Rectal smooth muscle tissue (tissue), 1 donor: Measurements from ENCODE around the gene HOXA11.

Experiments used
- H3K27ac ChIP-seq: one replicate; pipeline ENCODE4 v1.7.0; 2013; ENCODE audit warnings: low read depth, low read length, inconsistent platforms
- H3K27me3 ChIP-seq: one replicate; pipeline ENCODE4 v1.7.0; 2013; ENCODE audit warnings: low read length; ENCODE audit not compliant: control insufficient read depth, insufficient read depth
- H3K36me3 ChIP-seq: one replicate; pipeline ENCODE4 v1.7.0; 2013; ENCODE audit warnings: low read length; ENCODE audit not compliant: control insufficient read depth, insufficient read depth
- H3K4me1 ChIP-seq: one replicate; pipeline ENCODE4 v1.7.0; 2013; ENCODE audit warnings: low read length; ENCODE audit not compliant: control insufficient read depth, insufficient read depth
- H3K4me3 ChIP-seq: one replicate; pipeline ENCODE4 v1.7.0; 2013; ENCODE audit warnings: low read length
- H3K9ac ChIP-seq: one replicate; pipeline ENCODE4 v1.7.0; 2013; ENCODE audit warnings: low read length

HOXA11 gene

DNA sequence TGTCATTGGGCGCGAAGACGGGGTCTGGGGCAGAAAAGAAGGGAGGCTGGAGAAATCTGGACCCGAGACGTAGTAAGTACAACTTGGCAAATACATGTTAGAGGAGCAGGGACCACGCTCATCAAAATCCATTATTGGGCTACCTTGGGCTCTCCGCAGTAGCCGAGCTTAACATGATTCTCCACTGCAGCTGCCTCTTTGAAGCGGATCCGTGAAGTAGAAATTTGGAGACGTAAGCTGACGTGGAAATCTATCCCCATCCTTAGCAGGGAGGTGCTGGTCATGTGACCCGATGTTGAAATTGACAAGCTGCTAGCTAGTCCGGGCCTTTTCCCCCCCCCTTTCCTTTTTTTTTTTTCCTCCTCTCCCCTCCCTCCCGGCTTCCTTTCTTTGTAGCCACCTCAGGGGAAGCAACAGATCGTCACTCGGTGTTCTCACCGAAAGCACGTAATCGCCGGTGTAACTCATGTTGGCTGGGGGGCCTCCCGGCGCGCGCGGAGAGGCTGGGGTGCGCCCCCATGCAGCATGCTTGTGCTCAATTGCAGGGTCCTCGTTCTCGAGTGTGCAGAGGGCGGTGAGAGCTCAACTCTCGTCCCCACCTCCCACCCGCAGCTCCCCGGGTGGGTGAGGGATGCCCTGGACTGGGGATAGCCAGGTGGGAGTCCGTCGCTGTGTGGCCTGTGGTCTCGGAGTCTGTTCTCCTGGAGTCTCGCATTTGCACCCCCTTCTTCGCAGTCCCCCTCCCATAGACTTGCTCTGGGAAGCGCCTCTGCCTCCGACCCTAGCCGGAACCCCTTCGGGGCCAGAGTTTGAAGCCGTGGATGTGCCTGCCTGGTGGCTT is at the start of gene HOXA11:
TSS of gene HOXA11 (minus strand) at position 220 of the 841 bp plus-strand sequence. CDS start at position 132, 88 bp downstream.
- Histone ChIP-seq H3K36me3 (no peaks in the 10 kb centered on the region), H3K9ac (peak within 1 kb of the TSS; percentile 67), H3K4me1 (peaks cover 22% of the 10 kb centered on the region), H3K4me3 (peak within 1 kb of the TSS; percentile 72), H3K27me3 (peaks cover 3% of the 10 kb centered on the region), H3K27ac (peak within 1 kb of the TSS; percentile 96)

DNA sequence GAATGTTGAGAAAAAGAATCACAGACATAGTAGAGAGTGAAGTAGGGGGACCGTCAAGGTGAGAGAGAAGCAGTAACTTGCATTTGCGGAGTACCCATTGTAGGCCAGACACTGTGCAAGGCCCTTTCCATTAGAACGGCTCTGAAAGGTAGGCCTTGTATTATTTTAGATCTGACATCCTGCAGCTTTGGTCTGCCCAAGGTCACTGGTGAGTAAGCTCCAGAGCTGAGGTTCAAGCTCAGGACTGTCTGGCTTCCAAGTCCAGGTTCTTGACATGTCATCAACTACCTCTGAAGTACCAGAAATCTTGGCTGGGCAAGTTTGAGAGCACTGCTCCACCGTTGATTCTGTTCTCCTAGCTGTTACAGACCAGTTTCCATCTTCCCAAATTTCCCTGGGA is 44.4 kb upstream of the HOXA11 start:
- Histone ChIP-seq H3K27ac (no peak overlapping the region), H3K4me1 (no peaks in the 10 kb centered on the region), H3K36me3 (no peaks in the 10 kb centered on the region), H3K9ac (no peak overlapping the region), H3K27me3 (peaks cover 14% of the 10 kb centered on the region), H3K4me3 (no peak overlapping the region)

DNA sequence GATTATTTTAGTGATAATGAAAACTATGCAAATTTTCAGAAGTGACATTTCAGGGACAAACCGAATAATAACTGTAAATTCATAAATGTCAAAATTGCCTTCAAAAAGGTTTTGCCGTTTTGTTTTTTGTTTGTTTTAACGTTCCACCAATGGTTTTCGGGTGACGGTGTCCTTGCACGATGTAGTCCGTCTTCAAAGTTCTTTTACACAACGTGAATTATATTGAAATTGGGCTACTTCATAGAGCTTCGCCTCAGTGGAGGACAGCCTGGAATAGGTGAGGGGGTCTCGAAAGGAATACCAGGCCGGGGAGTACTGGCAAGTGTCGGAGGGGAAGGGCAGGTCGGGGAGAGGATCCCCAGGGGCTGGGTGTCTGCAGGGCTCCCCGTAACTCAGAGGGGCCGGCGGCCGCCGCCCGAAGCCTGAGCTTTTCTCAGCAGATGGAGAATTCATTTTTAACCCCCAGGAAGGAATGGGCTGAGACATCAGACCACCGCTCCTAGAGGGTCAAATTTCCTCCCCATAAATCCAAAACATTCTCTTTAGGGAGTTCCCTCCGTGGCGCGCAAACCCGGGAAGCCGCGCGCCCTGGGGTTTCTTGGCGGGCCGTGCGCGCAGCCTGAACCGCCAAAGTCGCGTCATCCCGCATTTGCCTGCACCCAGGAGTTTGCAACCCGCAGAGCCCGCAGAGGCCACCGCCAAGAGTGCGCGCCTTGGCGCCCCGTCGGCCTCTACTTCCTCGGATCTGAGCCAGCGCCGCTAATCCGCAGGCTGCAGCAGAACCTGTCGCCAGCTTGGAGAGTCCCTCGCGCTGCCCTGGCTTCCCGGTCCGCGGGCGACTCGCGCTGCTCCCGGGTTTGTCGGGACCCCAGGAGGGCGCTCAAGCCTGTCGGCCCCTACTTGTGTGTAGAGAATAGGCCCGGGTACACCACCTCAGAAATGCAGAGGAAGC is 40.2 kb upstream of the HOXA11 start:
- Histone ChIP-seq H3K27ac (no peak overlapping the region), H3K4me1 (no peaks in the 10 kb centered on the region), H3K27me3 (peaks cover 14% of the 10 kb centered on the region), H3K9ac (no peak overlapping the region), H3K36me3 (no peaks in the 10 kb centered on the region), H3K4me3 (peak overlapping the region; percentile 11)

GRCh38 chr7:27223941-27224575 is 39.0 kb upstream of the HOXA11 start:
- Histone ChIP-seq H3K4me3 (no peak overlapping the region), H3K27ac (no peak overlapping the region), H3K4me1 (no peaks in the 10 kb centered on the region), H3K9ac (no peak overlapping the region), H3K27me3 (peaks cover 19% of the 10 kb centered on the region), H3K36me3 (no peaks in the 10 kb centered on the region)

GRCh38 chr7:27221201-27221797 is 36.3 kb upstream of the HOXA11 start:
- H3K27me3 ChIP-seq: peaks cover 16% of the 10 kb centered on the region
- no peaks in the 10 kb centered on the region for H3K36me3 ChIP-seq
- H3K4me3 ChIP-seq: no peak overlapping the region
- no peak overlapping the region for H3K9ac ChIP-seq
- H3K27ac ChIP-seq: no peak overlapping the region
- H3K4me1 ChIP-seq: no peaks in the 10 kb centered on the region

DNA sequence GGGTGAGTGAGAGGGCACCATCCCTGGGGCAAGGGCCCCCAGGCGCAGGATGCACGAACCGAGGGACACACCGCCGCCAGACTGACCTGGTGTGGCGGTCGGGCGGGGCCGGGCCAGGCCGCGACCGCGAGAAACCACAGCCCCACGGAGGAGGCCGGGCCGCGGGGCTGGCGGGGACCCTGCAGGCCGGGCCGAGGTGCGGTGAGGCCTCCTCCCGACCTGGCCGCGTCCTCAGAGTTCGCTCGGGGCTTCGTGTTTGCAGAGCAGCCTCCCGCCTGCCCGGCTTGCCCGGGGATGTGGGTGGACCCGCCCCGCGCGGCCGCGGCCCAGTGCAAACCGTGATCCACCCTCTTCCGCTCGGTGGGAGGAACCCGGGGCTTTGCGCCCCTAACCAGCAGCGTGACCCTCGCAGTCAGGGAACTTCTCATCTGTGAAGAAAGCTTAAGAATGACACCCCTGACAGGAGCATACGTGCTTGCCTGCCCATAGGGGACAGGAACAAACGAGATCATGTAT is 35.5 kb upstream of the HOXA11 start:
- H3K9ac ChIP-seq: no peak overlapping the region
- H3K27me3 ChIP-seq: peaks cover 11% of the 10 kb centered on the region
- no peak overlapping the region for H3K4me3 ChIP-seq
- H3K4me1 ChIP-seq: no peaks in the 10 kb centered on the region
- no peaks in the 10 kb centered on the region for H3K36me3 ChIP-seq
- H3K27ac ChIP-seq: no peak overlapping the region

GRCh38 chr7:27219821-27220220 is 34.8 kb upstream of the HOXA11 start:
- H3K27ac ChIP-seq: no peak overlapping the region
- no peak overlapping the region for H3K4me3 ChIP-seq
- H3K27me3 ChIP-seq: peaks cover 5% of the 10 kb centered on the region
- H3K36me3 ChIP-seq: no peaks in the 10 kb centered on the region
- H3K9ac ChIP-seq: no peak overlapping the region
- no peaks in the 10 kb centered on the region for H3K4me1 ChIP-seq

DNA sequence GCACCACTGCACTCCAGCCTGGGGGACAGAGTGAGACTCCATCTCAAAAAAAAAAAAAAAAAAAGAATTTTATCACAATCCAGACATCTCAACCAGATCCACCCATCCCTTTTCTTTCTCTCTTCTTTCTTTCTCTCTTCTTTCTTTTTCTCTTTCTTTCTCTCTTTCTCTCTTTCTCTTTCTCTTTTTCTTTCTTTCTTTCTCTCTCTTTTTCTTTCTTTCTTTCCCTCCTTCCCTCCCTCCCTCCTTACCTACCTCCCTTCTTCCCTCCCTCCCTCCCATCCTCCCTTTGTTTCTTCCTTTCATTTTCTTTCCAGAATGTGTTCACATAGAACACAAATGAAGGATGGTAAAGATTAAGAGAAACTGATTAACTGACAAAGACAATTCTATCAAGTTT is 32.9 kb upstream of the HOXA11 start:
- Histone ChIP-seq H3K27me3 (peaks cover 16% of the 10 kb centered on the region), H3K4me1 (no peaks in the 10 kb centered on the region), H3K9ac (no peak overlapping the region), H3K36me3 (no peaks in the 10 kb centered on the region), H3K4me3 (no peak overlapping the region), H3K27ac (no peak overlapping the region)

- Histone ChIP-seq H3K9ac (no peak overlapping the region), H3K36me3 (no peaks in the 10 kb centered on the region), H3K4me3 (no peak overlapping the region), H3K4me1 (no peaks in the 10 kb centered on the region), H3K27me3 (peaks cover 19% of the 10 kb centered on the region), H3K27ac (no peak overlapping the region)
Measured at GRCh38 chr7:27215356-27215755, 30.3 kb upstream of the HOXA11 start.

DNA sequence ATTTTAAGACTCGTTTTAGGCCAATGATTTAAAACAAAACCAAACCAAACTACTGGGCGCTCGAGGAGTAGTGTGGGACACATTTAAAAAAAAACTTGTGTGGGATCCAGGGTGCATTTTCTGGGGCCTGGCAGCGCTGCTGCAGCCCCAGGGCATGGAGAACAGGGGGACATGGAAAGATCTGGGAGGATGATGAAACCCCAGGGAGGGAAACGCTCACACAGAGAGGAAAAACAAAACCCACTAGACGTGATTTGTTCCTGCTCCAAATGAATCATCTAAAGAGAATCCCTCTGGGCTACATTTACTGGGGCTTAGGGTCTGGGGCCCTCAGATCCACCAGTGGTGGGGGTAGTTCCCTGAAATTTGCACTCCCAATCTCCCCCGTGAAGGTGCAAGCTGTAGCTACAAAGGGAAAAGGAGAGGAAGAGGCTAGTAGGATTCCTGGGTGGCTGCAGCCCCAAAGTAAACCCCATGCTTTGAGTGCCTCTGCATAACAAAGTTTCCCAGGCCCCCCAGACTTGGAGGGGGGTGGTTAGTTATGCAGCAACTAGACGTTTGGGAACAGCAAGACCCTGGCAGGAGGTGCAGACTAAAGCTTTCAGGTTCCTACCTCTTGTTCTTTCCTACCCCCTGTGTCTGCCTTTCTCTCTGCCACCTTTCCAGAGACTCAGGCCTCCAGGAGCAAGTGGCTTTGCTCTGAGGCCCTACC is 29.4 kb upstream of the HOXA11 start:
- no peak overlapping the region for H3K27ac ChIP-seq
- no peaks in the 10 kb centered on the region for H3K36me3 ChIP-seq
- H3K9ac ChIP-seq: no peak overlapping the region
- peaks cover 14% of the 10 kb centered on the region for H3K27me3 ChIP-seq
- H3K4me1 ChIP-seq: no peaks in the 10 kb centered on the region
- H3K4me3 ChIP-seq: no peak overlapping the region

DNA sequence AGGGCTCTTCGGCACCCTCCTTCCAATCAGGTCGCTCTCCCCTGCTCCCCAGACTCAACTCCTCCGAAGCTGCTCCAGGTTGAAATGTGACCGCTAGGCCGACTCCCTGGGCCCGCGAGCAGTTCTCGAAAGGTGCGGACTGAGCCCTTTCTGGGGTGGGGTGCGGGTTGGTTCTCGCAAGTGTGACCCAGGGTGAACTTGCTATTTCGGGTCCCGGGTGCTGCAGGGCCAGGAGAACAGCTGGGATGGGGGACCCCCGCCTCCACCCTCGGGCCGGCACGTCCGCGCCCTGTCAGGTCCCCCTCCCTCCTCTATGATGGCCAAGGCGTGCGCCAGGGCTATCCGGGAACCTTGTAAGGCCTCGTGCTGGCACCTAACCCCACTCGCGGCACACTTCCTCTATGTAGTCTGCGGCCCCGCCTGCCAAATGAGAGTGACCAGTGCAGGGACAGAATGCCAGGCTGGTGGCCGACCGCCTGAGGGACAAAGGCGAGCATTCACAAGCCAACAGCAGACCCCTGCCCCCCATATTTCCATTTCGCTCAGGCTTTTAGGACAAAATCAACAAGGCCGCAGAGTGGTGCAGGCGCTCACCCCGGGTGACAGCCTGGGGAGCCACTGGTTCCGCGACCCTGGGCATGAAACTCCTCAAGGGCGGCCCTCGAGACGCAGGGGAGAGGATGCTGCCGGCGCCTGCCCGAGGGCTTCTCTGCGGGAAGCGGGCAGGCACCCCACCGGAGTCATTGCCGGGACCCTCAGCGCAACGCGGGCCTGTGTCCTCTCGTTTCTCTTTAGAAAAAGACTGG is 28.6 kb upstream of the HOXA11 start:
- Histone ChIP-seq H3K36me3 (no peaks in the 10 kb centered on the region), H3K4me1 (no peaks in the 10 kb centered on the region), H3K9ac (no peak overlapping the region), H3K4me3 (no peak overlapping the region), H3K27me3 (peaks cover 14% of the 10 kb centered on the region), H3K27ac (no peak overlapping the region)
